Neutrophil (primary cell): ENCODE results near the gene ARAP2.

Experiments used
- H3K27ac ChIP-seq: fragments of 200-600 bp; sonication (generic); 2 replicates; pipeline ENCODE4 v1.5.1; 2016; ENCODE audit warnings: mild to moderate bottlenecking, moderate library complexity
- H3K27me3 ChIP-seq: fragments of 200-600 bp; sonication (generic); 2 replicates; pipeline ENCODE4 v1.6.0; 2016; ENCODE audit warnings: mild to moderate bottlenecking
- H3K36me3 ChIP-seq: fragments of 200-600 bp; sonication (generic); 2 replicates; pipeline ENCODE4 v1.5.1; 2017
- H3K4me1 ChIP-seq, 2 experiments: fragments of 200-600 bp in 1 of 2; sonication (generic) in 1 of 2; 1 replicate in 1 of 2; 2 replicates in 1 of 2; pipeline versions ENCODE4 v1.5.1 to v1.6.1; 2013 to 2016; ENCODE audit warnings: low read depth in 1 of 2, low read length in 1 of 2, mild to moderate bottlenecking in 1 of 2, moderate library complexity in 1 of 2; ENCODE audit not compliant: control insufficient read depth in 1 of 2, insufficient read depth in 1 of 2
- H3K4me3 ChIP-seq, 2 experiments: fragments of 200-600 bp in 1 of 2; sonication (generic) in 1 of 2; 1 replicate in 1 of 2; 2 replicates in 1 of 2; pipeline ENCODE4 v1.5.1; 2013 to 2016; ENCODE audit warnings: low read depth in 1 of 2, low read length in 1 of 2, mild to moderate bottlenecking in 1 of 2, moderate library complexity in 1 of 2
- H3K9me3 ChIP-seq: fragments of 200-600 bp; sonication (generic); 2 replicates; pipeline ENCODE4 v1.5.1; 2016
- CTCF ChIP-seq: fragments of 200-600 bp; sonication (generic); IDR thresholded peaks from 2 replicates; pipeline ENCODE4 v1.5.1; 2016; ENCODE audit warnings: antibody characterized with exemption

Gene ARAP2

DNA sequence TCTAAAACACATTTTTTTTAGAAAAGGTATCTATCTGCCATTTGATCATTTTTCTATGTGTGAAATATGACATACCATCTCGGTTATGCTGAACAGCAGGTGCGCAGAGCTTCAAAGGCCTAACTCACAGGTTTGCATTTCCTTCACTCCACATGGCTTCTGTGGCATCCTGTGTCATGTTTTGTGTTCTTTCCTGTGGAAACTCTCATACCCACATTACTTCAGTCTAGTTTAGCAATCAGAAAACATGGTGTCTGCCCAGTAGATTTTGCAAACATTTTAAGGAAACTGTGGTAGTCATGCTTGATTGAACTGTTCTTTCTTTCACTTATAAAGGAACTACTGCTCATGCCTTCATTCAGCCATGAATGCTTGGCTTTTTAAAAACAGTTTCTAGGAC is 11.3 kb upstream of the ARAP2 start:
- Histone ChIP-seq H3K27ac (peak overlapping the region; percentile 82), H3K4me3 (peak overlapping the region; percentile 16 to 26), H3K4me1 (peaks cover 25 to 30% of the 10 kb centered on the region in 2 experiments), H3K9me3 (no peaks in the 10 kb centered on the region), H3K36me3 (no peaks in the 10 kb centered on the region), H3K27me3 (no peaks in the 10 kb centered on the region)
- no peak for TF ChIP-seq CTCF

GRCh38 chr4:36254371-36254770 is 10.1 kb upstream of the ARAP2 start:
- no peaks in the 10 kb centered on the region for H3K9me3 ChIP-seq
- peak overlapping the region; percentile 82 for H3K27ac ChIP-seq
- H3K4me1 ChIP-seq = peaks cover 25 to 30% of the 10 kb centered on the region in 2 experiments
- no peaks in the 10 kb centered on the region for H3K27me3 ChIP-seq
- H3K36me3 ChIP-seq = no peaks in the 10 kb centered on the region
- no peak for TF ChIP-seq CTCF
- H3K4me3 ChIP-seq = no peak overlapping the region

- Histone ChIP-seq H3K36me3 (no peaks in the 10 kb centered on the region), H3K4me3 (no peak overlapping the region), H3K27ac (no peak overlapping the region), H3K9me3 (no peaks in the 10 kb centered on the region), H3K27me3 (no peaks in the 10 kb centered on the region), H3K4me1 (peaks cover 25 to 30% of the 10 kb centered on the region in 2 experiments)
- TF ChIP-seq CTCF = no peak
Measured at GRCh38 chr4:36251983-36252382, 7.7 kb upstream of the ARAP2 start.

DNA sequence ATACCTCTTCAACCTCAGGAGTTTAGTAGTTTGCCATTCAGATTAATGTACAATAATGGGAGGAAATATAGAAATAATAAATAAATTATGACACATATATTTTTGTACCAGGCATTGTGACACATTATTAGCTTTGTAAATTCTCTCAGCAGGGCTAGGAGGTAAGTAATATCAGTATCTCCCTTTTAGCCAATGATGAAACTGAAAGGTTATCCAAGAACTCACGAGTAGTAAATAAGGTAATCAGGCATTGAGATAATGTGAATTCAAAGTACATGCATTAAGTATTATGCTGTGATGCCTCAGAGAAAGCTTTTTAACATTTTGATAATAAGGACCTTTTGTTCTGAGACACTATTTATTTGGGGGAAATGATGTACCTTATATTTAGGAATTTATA is 5.3 kb upstream of the ARAP2 start:
- Histone ChIP-seq H3K4me1 (peaks cover 6 to 10% of the 10 kb centered on the region in 2 experiments), H3K36me3 (no peaks in the 10 kb centered on the region), H3K4me3 (no peak overlapping the region), H3K27me3 (no peaks in the 10 kb centered on the region), H3K9me3 (no peaks in the 10 kb centered on the region), H3K27ac (no peak overlapping the region)
- no peak for TF ChIP-seq CTCF

DNA sequence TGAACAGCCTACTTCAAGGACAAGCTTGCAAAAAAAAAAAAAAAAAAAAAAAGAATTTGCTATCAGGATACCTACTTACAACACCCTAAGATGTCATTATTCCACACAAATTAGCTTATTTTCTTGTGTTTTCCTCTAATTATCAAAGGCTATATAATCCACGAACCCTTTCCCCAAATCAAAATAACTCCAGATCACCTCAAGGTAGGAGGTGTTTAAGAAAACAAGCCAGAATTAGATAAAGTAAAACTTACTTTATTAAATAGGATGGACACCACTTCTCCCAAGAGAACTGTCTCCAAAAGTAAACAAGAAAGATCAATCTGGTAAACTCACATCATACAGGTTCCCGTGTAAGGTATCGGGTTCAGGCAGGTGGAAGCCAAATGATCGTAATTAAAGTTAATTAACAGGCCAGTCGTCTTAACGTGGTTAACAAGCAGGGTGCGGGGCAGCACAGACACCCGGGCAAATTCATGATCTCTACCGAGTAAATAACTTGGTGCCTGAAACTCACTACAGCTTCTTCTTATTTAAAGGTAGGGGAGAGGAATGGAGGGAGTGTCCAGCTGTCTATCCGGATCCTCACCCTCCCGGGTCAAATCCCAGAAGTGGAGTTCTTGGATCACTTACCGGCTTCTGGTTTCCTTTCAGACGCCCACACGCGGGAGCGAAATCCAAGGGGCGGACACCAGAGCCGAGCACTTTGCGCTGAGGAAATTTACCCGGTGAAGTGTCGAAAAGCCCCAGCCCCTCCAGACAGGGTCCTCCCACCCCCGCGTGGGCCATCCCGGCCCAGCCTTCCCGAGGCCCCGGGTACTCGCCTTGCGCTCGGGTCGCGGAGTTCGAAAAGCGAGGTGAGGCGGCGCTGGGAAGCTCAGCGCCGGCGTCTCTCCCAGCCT is 708 bp downstream of the ARAP2 start:
- Histone ChIP-seq H3K4me3 (peak overlapping the region; percentile 88 to 91), H3K9me3 (no peaks in the 10 kb centered on the region), H3K27me3 (no peaks in the 10 kb centered on the region), H3K36me3 (no peaks in the 10 kb centered on the region), H3K27ac (peak overlapping the region; percentile 91), H3K4me1 (peaks cover 29 to 30% of the 10 kb centered on the region in 2 experiments)
- TF ChIP-seq CTCF = no peak
